CD4-positive, alpha-beta T cell treated with Interleukin-6 at 100 ng/mL for 8 hours (primary cell): ENCODE data around the gene SH2D7.
A peak's percentile ranks its signal among the peaks of the same experiment; 100 is the strongest.
"Not testable (repeated sequence)": the region's sequence is repeated elsewhere in the genome, so short reads cannot be mapped to it uniquely, and the experiment has no call there.

Experiments
- DNase-seq: peaks from one replicate; pipeline ENCODE4 v3.0.0-alpha.2; 2020; ENCODE audit warnings: mixed read lengths, low spot score

The SH2D7 gene

GRCh38 chr15:78142332-78142731 is 50.0 kb downstream of the SH2D7 start:
- DNase-seq, result no peak

GRCh38 chr15:78146425-78147154 is 54.2 kb downstream of the SH2D7 start:
- no peak for DNase-seq

- DNase-seq, result no peak
These were observed 55.2 kb downstream of the SH2D7 start for GRCh38 chr15:78147566-78147965.

- no peak for DNase-seq
These were observed 56.2 kb downstream of the SH2D7 start for GRCh38 chr15:78148392-78149067.

GRCh38 chr15:78149068-78149804 is 56.9 kb downstream of the SH2D7 start, which contains the start of gene IDH3A:
TSS of gene IDH3A (plus strand) at chr15:78149362. CDS start at chr15:78149404, 42 bp downstream.
- DNase-seq, result peak; percentile 99

- no peak for DNase-seq
These were observed 57.7 kb downstream of the SH2D7 start for GRCh38 chr15:78149805-78150751.

GRCh38 chr15:78151075-78151474 is 58.7 kb downstream of the SH2D7 start:
- not testable (repeated sequence) for DNase-seq
